HFF-Myc (cell line): Measurements from ENCODE around the gene GNAI2.

Source experiments
- DNase-seq: peaks from one replicate; pipeline ENCODE4 v3.0.0-alpha.2; 2011; ENCODE audit warnings: low read depth; ENCODE audit errors: extremely low read depth
- H3K4me3 ChIP-seq: replicated peaks from 2 replicates; pipeline ENCODE4 v1.5.1; 2011; ENCODE audit warnings: low read depth, mild to moderate bottlenecking, control low read depth, low read length
- CTCF ChIP-seq: IDR thresholded peaks from 2 replicates; pipeline ENCODE4 v1.5.1; 2012; ENCODE audit warnings: mild to moderate bottlenecking, low read depth, low read length, control low read depth; ENCODE audit errors: missing control alignments

The GNAI2 gene

DNA sequence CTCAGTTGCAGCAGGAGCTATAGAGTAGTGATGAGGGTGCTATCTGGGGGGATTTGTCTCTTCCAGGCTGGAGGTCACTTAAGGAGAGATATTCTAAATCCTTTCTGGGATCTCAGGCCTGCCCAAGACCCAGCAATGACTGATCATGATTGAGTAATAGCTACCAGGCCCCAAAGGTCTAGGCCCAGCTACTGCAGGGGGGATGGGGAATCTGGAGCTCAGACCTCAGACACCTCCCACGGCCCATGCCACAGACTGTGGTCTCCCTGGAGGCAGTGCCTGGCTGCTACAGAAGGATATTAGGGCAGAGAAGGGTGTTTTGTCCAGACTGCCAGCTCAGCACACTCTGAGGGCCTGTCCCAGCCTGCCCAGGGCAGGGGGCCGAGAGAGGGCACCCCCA lies 24.1 kb upstream of the GNAI2 start:
- TF ChIP-seq CTCF: no peak
- DNase-seq: no peak
- no peak overlapping the region for H3K4me3 ChIP-seq

DNA sequence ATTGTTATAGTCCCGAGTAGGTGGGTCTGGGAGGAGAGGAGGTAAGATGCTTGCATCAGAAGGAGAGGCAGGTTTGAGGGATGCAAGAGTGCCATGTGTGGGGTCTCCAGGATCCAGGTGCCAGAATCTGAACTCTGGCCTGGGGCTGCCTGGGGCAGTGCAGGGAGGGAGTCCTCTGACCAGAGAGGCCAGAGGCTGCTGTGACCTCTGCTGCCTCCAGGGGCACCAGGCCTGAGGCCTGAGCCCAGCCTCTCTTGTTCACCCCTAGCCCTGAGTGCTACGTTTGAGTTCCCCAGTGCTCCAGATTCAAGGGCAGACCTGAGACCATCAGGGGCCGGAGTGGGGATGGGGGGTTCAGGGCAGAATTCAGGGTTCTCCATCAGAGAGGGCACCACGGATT lies 23.5 kb upstream of the GNAI2 start:
- TF ChIP-seq CTCF: no peak
- H3K4me3 ChIP-seq: no peak overlapping the region
- DNase-seq: no peak

DNA sequence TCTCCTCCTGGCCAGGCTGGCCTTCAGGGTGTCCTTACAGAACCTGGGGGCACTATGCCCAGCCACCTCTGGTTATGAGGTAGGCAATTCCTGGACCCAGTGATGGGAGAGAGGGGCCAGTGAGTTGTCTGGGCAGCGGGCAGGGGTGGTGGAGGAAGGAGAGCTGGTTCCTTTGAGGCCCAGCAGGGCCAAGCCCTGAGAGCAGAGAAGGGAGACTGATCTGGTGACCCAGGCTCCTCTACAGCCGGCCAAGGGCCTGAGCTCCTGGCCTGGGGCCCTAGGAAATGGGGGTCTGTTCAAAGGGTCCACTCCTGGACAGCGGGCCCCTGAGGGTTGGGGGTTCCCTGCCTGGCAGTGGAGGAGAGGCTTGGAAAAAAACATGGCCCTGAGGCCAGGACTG lies 23.0 kb upstream of the GNAI2 start:
- no peak for TF ChIP-seq CTCF
- no peak overlapping the region for H3K4me3 ChIP-seq
- DNase-seq: no peak

GRCh38 chr3:50213373-50213772 lies 22.6 kb upstream of the GNAI2 start:
- H3K4me3 ChIP-seq: no peak overlapping the region
- no peak for DNase-seq
- TF ChIP-seq CTCF: no peak

- H3K4me3 ChIP-seq: no peak overlapping the region
- no peak for TF ChIP-seq CTCF
- DNase-seq: no peak
These were observed 21.2 kb upstream of the GNAI2 start for GRCh38 chr3:50214824-50215223.

- no peak overlapping the region for H3K4me3 ChIP-seq
- DNase-seq: no peak
- TF ChIP-seq CTCF: no peak
These were observed 20.5 kb upstream of the GNAI2 start for GRCh38 chr3:50215529-50215928.

DNA sequence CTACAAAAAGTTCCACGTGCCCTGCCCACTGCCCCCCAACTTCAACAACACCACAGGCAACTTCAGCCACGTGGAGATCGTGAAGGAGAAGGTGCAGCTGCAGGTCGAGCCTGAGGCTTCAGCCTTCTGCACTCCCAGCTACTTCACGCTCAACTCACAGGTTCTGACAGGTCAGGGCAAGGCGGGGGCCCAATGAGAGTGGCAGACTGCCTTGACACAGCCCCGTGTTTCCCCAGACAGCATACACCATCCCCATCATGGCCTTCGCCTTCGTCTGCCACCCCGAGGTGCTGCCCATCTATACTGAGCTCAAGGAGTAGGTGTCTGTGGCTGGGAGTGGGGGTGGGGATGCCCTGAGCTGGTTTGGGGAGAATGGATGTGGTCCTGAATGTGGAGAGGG lies 18.3 kb upstream of the GNAI2 start:
- TF ChIP-seq CTCF: no peak

More for the DNA sequence above, 18.3 kb upstream of the GNAI2 start:
- no peak for DNase-seq
- H3K4me3 ChIP-seq: no peak overlapping the region
